GM12878 (cell line): ENCODE results near the gene LRRC73. TPM values are rescaled to one million over a fixed set of nuclear protein-coding genes. Genes with fewer than 3 reads are reported as not detected.

Experiments used
- ATAC-seq: fragments of 200-7000 bp; cut with Tn5 transposase; 3 replicates; pipeline ENCODE4 v1.9.1; 2020; ENCODE audit warnings: mild to moderate bottlenecking, moderate library complexity
- BruUV-seq: library from RNA; stranded (reverse); fragments of 400-500 nt; replicated peaks from 2 replicates; lab custom pipeline; 2021; lab: Mats Ljungman, UMichigan
- CTCF ChIA-PET: fragments of 300-600 bp; sonication (Branson Sonifier 250); formaldehyde crosslinking; extraction: SDS; loops from one replicate; lab custom pipeline; 2021; ENCODE audit warnings: inconsistent platforms; lab: Yijun Ruan, JAX
- POLR2A ChIA-PET: fragments of 350-600 bp; formaldehyde crosslinking; extraction: SDS; loops from one replicate; lab custom pipeline; 2021; ENCODE audit warnings: inconsistent platforms; lab: Charles Lee
- RAD21 ChIA-PET: fragments of 300-600 bp; sonication (Branson Sonifier 250); formaldehyde crosslinking; loops from one replicate; lab custom pipeline; 2023; ENCODE audit warnings: antibody characterized with exemption; ENCODE audit not compliant: unreplicated experiment; lab: Charles Lee
- SMC1A ChIA-PET: fragments of 300-600 bp; sonication (Branson Sonifier 250); formaldehyde crosslinking; loops from one replicate; lab custom pipeline; 2023; ENCODE audit not compliant: unreplicated experiment, uncharacterized antibody; lab: Charles Lee
- DNase-seq: peaks from one replicate; pipeline ENCODE4 v3.0.0-alpha.2; 2011; ENCODE audit warnings: low read depth, low spot score
- FAIRE-seq: peaks from 3 replicates; lab custom pipeline; 2011; peaks lifted over from hg19 to GRCh38; lab: Jason Lieb, UNC
- H2AFZ ChIP-seq: 2 replicates; pipeline ENCODE4 v1.6.0; 2011; ENCODE audit warnings: low read depth, low read length, control low read depth; ENCODE audit not compliant: control insufficient read depth
- H3K27ac ChIP-seq: 2 replicates; pipeline ENCODE4 v1.5.1; 2011; ENCODE audit warnings: control low read depth; ENCODE audit not compliant: control insufficient read depth, insufficient read depth
- H3K27me3 ChIP-seq, 2 experiments: replicated peaks in 1 of 2; 2 replicates each; pipeline versions ENCODE4 v1.6.0 to v1.6.1; 2011; ENCODE audit warnings: low read length in 1 of 2; ENCODE audit not compliant: control insufficient read depth in 2 of 2, insufficient read depth in 2 of 2
- H3K36me3 ChIP-seq, 2 experiments: 2 replicates each; pipeline ENCODE4 v1.5.1; 2011; ENCODE audit warnings: low read length in 1 of 2; ENCODE audit not compliant: control insufficient read depth in 2 of 2, insufficient read depth in 2 of 2
- H3K4me1 ChIP-seq: 2 replicates; pipeline ENCODE4 v1.6.1; 2011; ENCODE audit warnings: mild to moderate bottlenecking, low read length, moderate library complexity, mixed read lengths; ENCODE audit not compliant: control insufficient read depth, insufficient read depth
- H3K4me2 ChIP-seq: 2 replicates; pipeline ENCODE4 v1.6.0; 2011; ENCODE audit warnings: control low read depth; ENCODE audit not compliant: control insufficient read depth, insufficient read depth
- H3K4me3 ChIP-seq: fragments of 200-600 bp; sonication (generic); 2 replicates; pipeline ENCODE4 v1.5.1; 2016
- H3K79me2 ChIP-seq: 2 replicates; pipeline ENCODE4 v1.6.0; 2011; ENCODE audit warnings: low read length; ENCODE audit not compliant: control insufficient read depth, insufficient read depth
- H3K9ac ChIP-seq: 2 replicates; pipeline ENCODE4 v1.8.0; 2011; ENCODE audit warnings: low read length, control low read depth, mixed read lengths; ENCODE audit not compliant: control insufficient read depth, insufficient read depth
- H3K9me3 ChIP-seq: replicated peaks from 3 replicates; pipeline ENCODE4 v1.5.1; 2011; ENCODE audit warnings: mild to moderate bottlenecking, low read length; ENCODE audit not compliant: control insufficient read depth, insufficient read depth
- H4K20me1 ChIP-seq: 2 replicates; pipeline ENCODE4 v1.6.0; 2011; ENCODE audit not compliant: control insufficient read depth, insufficient read depth
- CEBPB ChIP-seq, 2 experiments: fragments of 150-350 bp in 1 of 2; IDR thresholded peaks; 2 replicates each; pipeline ENCODE4 v1.6.1; 2012 to 2014; ENCODE audit warnings: low read depth in 2 of 2, low read length in 2 of 2, borderline replicate concordance in 1 of 2, inconsistent platforms in 1 of 2
- CREM ChIP-seq: IDR thresholded peaks from 2 replicates; pipeline ENCODE4 v1.6.1; 2014; ENCODE audit warnings: antibody characterized with exemption, low read depth
- DPF2 ChIP-seq: fragments of 450-650 bp; IDR thresholded peaks from 2 replicates; pipeline ENCODE4 v1.6.1; 2017; ENCODE audit warnings: mild to moderate bottlenecking
- HCFC1 ChIP-seq: fragments of 150-350 bp; IDR thresholded peaks from 2 replicates; pipeline ENCODE4 v1.6.1; 2014; ENCODE audit warnings: low read length
- MTA2 ChIP-seq: fragments of 450-650 bp; IDR thresholded peaks from 2 replicates; pipeline ENCODE4 v1.6.1; 2016; ENCODE audit warnings: low read depth, mild to moderate bottlenecking, moderate library complexity
- MTA3 ChIP-seq: IDR thresholded peaks from 2 replicates; pipeline ENCODE4 v1.6.1; 2012; ENCODE audit warnings: low read length, inconsistent platforms, borderline replicate concordance
- SUZ12 ChIP-seq: fragments of 200-600 bp; sonication (generic); IDR thresholded peaks from one replicate; pipeline ENCODE4 v1.6.1; 2018; ENCODE audit warnings: antibody characterized with exemption, mild to moderate bottlenecking; ENCODE audit not compliant: unreplicated experiment
- TCF12 ChIP-seq: IDR thresholded peaks from 2 replicates; pipeline ENCODE4 v1.6.1; 2011; ENCODE audit warnings: low read depth, mild to moderate bottlenecking, low read length
- TCF3 ChIP-seq: IDR thresholded peaks from 2 replicates; pipeline ENCODE4 v1.6.1; 2012; ENCODE audit warnings: low read depth, mild to moderate bottlenecking, low read length, borderline replicate concordance; ENCODE audit not compliant: insufficient read depth
- WGBS: methylation state at CpG from one replicate; pipeline ENCODE4 v1.1.6; 2016; ENCODE audit warnings: low lambda C conversion rate; ENCODE audit not compliant: insufficient replicate concordance, insufficient coverage; ENCODE audit errors: missing lambda C conversion rate; 5-methylcytosine and 5-hydroxymethylcytosine counted together
- in situ Hi-C: fragments of 300-500 bp; cut with MboI; formaldehyde crosslinking; loops from 9 replicates; pipeline ENCODE4 v1.14.3; 2018; ENCODE audit warnings: mixed read lengths
- intact Hi-C: fragments of 100-400 bp; cut with micrococcal nuclease; formaldehyde crosslinking; loops from one replicate; pipeline ENCODE4 v1.14.2; 2022; ENCODE audit not compliant: unreplicated experiment
- polyA plus RNA-seq, 11 experiments: library from polyadenylated mRNA; depleted of rRNA in 4 of 11; unstranded in 6 of 11; stranded (reverse) in 5 of 11; fragments of >200 nt; fragmentation: Nextera tagmentation in 4 of 11; fragmentation: Illumina TruSeq in 1 of 11; extraction: Ambion mirVana in 4 of 11; extraction: Trizol in 1 of 11; gene quantifications; 1 replicate in 1 of 11; 2 replicates in 10 of 11; pipeline versions ENCODE4 v1.2.1 to v1.2.3, GENCODE V29; 2011 to 2016; ENCODE audit warnings: inconsistent platforms in 2 of 11, missing spikeins in 2 of 11, low read depth in 1 of 11
- total RNA-seq, 4 experiments: library from RNA; depleted of rRNA in 3 of 4; stranded (reverse); fragments of >200 nt in 3 of 4; fragmentation: Illumina TruSeq in 1 of 4; extraction: Trizol in 1 of 4; gene quantifications; 2 replicates each; pipeline versions ENCODE4 v1.2.1 to v1.2.3, GENCODE V29; 2013 to 2021
- TF ChIP-seq, protein P1 (sequence below): fragments of 450-650 bp; IDR thresholded peaks from 2 replicates; pipeline ENCODE4 v1.6.1; 2014; ENCODE audit warnings: mild to moderate bottlenecking
- TF ChIP-seq, protein P2 (sequence below): IDR thresholded peaks from 2 replicates; pipeline ENCODE4 v1.6.1; 2012; ENCODE audit warnings: low read length, inconsistent platforms
- TF ChIP-seq, protein P3 (sequence below): fragments of 450-650 bp; formaldehyde crosslinking; IDR thresholded peaks from 2 replicates; pipeline ENCODE4 v1.4.0; 2022; ENCODE audit warnings: mild to moderate bottlenecking, moderate library complexity

The LRRC73 gene
- total and polyA plus RNA-seq, 10 of the 15 experiments (the other 5 are each of a cell fraction or from before 2014, with no cell fraction given), result 0.13 TPM; not detected in 9

DNA sequence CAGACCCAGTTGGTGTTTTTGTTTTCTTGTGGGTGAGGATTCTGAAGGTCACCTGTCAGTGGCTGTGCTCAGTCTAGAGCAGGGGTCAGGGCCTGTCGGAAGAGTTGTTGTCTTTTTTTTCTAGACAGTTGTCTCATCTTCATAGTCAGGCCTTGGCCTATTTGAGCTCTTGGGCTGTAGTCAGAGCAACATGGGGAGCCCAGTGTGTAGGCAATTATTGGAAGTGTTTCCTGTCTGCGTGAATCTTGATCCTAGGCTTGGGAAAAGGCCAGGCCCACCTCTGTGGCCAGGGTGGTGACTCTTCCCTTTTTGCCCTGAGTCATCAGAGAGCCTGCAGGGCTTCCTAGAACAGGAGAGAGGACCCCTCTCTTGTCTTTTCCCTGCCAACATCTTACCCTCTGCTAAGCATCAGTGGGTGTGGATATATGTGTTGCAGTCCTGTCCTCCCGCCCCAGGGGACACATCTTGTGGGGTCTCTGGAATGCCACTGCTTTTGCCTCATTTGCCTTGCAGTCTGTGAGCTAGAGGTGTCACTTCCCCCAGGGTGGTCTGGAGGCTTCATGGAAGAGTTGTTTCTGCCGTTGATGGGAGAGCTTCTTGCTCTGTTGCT lies 21.4 kb downstream of the LRRC73 start:
- Histone ChIP-seq H3K4me3 (no peak overlapping the region), H4K20me1 (no peaks in the 10 kb centered on the region), H3K27ac (no peak overlapping the region), H3K4me1 (no peaks in the 10 kb centered on the region; the same call in 1 of the 2 replicates), H3K9me3 (no peaks in the 10 kb centered on the region), H3K9ac (no peak overlapping the region), H3K79me2 (no peaks in the 10 kb centered on the region; the same call in 1 of the 2 replicates), H3K27me3 (no peaks in the 10 kb centered on the region), H3K4me2 (no peak overlapping the region), H2AFZ (no peak overlapping the region), H3K36me3 (no peaks in the 10 kb centered on the region)
- BruUV-seq, result no TSS peak
- WGBS, result 70% methylated on average over 4 of the region's 4 CpGs
- SMC1A ChIA-PET, result interaction anchor here (0.5 to 1.5 kb wide), 3 partner anchors 8 to 124 kb away, joined by 3 read pairs; no protein-coding TSS in a partner anchor
- ATAC-seq, result no peak
- in situ Hi-C loops, result no loop called here
- intact Hi-C loops, result no loop called here
- no peak for FAIRE-seq
- no peak for DNase-seq
- POLR2A ChIA-PET, result interaction anchor here (0.7 kb wide), 1 partner anchor 11 kb away, joined by 3 read pairs; no protein-coding TSS in a partner anchor
- TF ChIP-seq, protein P1, sequence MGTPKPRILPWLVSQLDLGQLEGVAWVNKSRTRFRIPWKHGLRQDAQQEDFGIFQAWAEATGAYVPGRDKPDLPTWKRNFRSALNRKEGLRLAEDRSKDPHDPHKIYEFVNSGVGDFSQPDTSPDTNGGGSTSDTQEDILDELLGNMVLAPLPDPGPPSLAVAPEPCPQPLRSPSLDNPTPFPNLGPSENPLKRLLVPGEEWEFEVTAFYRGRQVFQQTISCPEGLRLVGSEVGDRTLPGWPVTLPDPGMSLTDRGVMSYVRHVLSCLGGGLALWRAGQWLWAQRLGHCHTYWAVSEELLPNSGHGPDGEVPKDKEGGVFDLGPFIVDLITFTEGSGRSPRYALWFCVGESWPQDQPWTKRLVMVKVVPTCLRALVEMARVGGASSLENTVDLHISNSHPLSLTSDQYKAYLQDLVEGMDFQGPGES, result no peak
- TF ChIP-seq, protein P2, sequence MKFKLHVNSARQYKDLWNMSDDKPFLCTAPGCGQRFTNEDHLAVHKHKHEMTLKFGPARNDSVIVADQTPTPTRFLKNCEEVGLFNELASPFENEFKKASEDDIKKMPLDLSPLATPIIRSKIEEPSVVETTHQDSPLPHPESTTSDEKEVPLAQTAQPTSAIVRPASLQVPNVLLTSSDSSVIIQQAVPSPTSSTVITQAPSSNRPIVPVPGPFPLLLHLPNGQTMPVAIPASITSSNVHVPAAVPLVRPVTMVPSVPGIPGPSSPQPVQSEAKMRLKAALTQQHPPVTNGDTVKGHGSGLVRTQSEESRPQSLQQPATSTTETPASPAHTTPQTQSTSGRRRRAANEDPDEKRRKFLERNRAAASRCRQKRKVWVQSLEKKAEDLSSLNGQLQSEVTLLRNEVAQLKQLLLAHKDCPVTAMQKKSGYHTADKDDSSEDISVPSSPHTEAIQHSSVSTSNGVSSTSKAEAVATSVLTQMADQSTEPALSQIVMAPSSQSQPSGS, result no peak
- TF ChIP-seq MTA3 (no peak), CEBPB (IDR thresholded peaks at IDR 0.05; ENCODE audit: borderline replicate concordance in 1 of 2, low read depth in 2 of 2, low read length in 2 of 2) (no peak), HCFC1 (no peak), TCF12 (no peak), CREM (no peak), MTA2 (no peak), SUZ12 (no peak), TCF3 (no peak), DPF2 (no peak)
- TF ChIP-seq, protein P3, sequence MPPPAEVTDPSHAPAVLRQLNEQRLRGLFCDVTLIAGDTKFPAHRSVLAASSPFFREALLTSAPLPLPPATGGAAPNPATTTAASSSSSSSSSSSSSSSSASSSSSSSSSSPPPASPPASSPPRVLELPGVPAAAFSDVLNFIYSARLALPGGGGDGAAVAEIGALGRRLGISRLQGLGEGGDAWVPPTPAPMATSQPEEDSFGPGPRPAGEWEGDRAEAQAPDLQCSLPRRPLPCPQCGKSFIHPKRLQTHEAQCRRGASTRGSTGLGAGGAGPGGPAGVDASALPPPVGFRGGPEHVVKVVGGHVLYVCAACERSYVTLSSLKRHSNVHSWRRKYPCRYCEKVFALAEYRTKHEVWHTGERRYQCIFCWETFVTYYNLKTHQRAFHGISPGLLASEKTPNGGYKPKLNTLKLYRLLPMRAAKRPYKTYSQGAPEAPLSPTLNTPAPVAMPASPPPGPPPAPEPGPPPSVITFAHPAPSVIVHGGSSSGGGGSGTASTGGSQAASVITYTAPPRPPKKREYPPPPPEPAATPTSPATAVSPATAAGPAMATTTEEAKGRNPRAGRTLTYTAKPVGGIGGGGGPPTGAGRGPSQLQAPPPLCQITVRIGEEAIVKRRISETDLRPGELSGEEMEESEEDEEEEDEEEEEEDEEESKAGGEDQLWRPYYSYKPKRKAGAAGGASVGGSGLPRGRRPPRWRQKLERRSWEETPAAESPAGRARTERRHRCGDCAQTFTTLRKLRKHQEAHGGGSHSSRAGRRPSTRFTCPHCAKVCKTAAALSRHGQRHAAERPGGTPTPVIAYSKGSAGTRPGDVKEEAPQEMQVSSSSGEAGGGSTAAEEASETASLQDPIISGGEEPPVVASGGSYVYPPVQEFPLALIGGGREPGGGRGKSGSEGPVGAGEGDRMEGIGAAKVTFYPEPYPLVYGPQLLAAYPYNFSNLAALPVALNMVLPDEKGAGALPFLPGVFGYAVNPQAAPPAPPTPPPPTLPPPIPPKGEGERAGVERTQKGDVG (CRISPR knock-in tag), result no peak
- CTCF ChIA-PET, result interaction anchor here (1.0 kb wide), 1 partner anchor 17 kb away, joined by 5 read pairs; no protein-coding TSS in a partner anchor
- RAD21 ChIA-PET, result no interaction called here
